Breast epithelium (tissue), 4 donors: ENCODE data around the gene PMPCB. TPM values are rescaled to one million over a fixed set of nuclear protein-coding genes. Genes with fewer than 3 reads are reported as not detected.
A peak's percentile ranks its signal among the peaks of the same experiment; 100 is the strongest.

Source experiments
- DNase-seq, 2 donors: peaks; one replicate each; pipeline ENCODE4 v3.0.0-alpha.2; 2019; ENCODE audit warnings: low spot score in 2 of 2
- H3K27ac ChIP-seq, 2 donors: fragments of 200-600 bp; sonication (generic) in 1 of 2; one replicate each; pipeline ENCODE4 v1.5.1; 2016 to 2019; ENCODE audit warnings: mild to moderate bottlenecking in 1 of 2
- H3K27me3 ChIP-seq, 2 donors: fragments of 200-600 bp; sonication (generic) in 1 of 2; one replicate each; pipeline versions ENCODE4 v1.5.1 to v1.6.0; 2017 to 2019; ENCODE audit warnings: control low read depth in 1 of 2, mild to moderate bottlenecking in 1 of 2
- H3K36me3 ChIP-seq: fragments of 200-600 bp; one replicate; pipeline ENCODE4 v1.5.1; 2019
- H3K4me1 ChIP-seq, 2 donors: fragments of 200-600 bp; sonication (generic); one replicate each; pipeline ENCODE4 v1.5.1; 2016 to 2019; ENCODE audit warnings: control low read depth in 1 of 2
- H3K4me3 ChIP-seq, 3 donors: fragments of 200-600 bp; sonication (generic); 1 replicate in 2 of 3; 2 replicates in 1 of 3; pipeline ENCODE4 v1.5.1; 2016 to 2019; ENCODE audit warnings: mild to moderate bottlenecking in 3 of 3, moderate library complexity in 2 of 3
- H3K9me3 ChIP-seq, 2 donors: fragments of 200-600 bp; sonication (generic) in 1 of 2; one replicate each; pipeline ENCODE4 v1.5.1; 2016 to 2019; ENCODE audit warnings: control low read depth in 1 of 2
- POLR2A ChIP-seq: fragments of 450-650 bp; IDR thresholded peaks from one replicate; pipeline ENCODE4 v1.6.1; 2016; ENCODE audit warnings: antibody characterized with exemption, mild to moderate bottlenecking, moderate library complexity
- POLR2AphosphoS5 ChIP-seq, 3 donors: sonication (generic); formaldehyde crosslinking; IDR thresholded peaks; one replicate each; pipeline ENCODE4 v1.6.1; 2017; ENCODE audit warnings: antibody characterized with exemption in 3 of 3
- intact Hi-C: fragments of 100-400 bp; cut with DNase I; formaldehyde crosslinking; loops from one replicate; pipeline ENCODE4 v1.15.1; 2023; ENCODE audit warnings: low total_unique reads
- total RNA-seq, 3 donors: library from RNA; depleted of rRNA; stranded (reverse); fragments of >200 nt; gene quantifications; one replicate each; pipeline ENCODE4 v1.1.0, GENCODE V29; 2016
- TF ChIP-seq, protein P1 (sequence below), 3 donors: fragments of 450-650 bp; IDR thresholded peaks; one replicate each; pipeline ENCODE4 v1.5.1; 2016 to 2017; ENCODE audit warnings: antibody characterized with exemption in 3 of 3, mild to moderate bottlenecking in 3 of 3, moderate library complexity in 3 of 3

Gene PMPCB
- total RNA-seq, 3 donors from 2014 or later: 44.2 to 63.4 (median 58.4) TPM

DNA sequence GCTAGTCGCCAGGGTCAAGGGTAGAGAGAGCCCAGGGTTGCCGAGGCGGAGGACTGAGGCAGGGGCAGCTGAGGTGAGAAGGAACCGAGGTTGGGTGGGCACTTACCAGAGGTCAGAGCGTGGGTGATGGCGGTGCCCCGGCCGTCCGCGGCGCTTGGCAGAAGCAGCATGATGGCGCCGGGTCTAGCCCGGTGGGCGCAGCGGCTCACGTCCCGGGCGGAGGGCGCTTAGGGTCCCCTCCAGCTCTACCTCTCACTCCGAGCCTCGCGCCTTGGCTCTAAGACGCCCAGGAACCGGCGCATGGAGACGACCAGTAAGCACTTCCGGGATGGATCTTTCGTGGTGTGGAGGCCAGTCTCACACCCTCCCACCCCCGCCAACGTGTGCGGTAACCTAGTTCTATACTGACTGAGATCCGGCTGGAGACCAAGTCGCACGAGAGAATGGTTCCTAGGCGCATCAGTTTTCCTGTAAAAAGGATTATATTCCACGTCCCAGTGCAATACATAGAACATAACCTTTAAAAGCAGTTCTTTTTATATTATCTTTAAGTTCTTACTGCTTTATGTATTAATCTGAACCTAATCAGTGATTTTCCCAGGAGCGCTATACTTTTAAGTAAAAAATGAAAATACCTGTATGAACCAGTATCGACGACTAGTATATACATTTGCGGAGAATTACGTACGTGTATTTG lies 47.4 kb downstream of the PMPCB start, which contains the start of gene DNAJC2:
DNAJC2 (minus strand) TSS at position 315 of the 697 bp plus-strand sequence; CDS start at position 170, 145 bp downstream.
- TF ChIP-seq, protein P1, sequence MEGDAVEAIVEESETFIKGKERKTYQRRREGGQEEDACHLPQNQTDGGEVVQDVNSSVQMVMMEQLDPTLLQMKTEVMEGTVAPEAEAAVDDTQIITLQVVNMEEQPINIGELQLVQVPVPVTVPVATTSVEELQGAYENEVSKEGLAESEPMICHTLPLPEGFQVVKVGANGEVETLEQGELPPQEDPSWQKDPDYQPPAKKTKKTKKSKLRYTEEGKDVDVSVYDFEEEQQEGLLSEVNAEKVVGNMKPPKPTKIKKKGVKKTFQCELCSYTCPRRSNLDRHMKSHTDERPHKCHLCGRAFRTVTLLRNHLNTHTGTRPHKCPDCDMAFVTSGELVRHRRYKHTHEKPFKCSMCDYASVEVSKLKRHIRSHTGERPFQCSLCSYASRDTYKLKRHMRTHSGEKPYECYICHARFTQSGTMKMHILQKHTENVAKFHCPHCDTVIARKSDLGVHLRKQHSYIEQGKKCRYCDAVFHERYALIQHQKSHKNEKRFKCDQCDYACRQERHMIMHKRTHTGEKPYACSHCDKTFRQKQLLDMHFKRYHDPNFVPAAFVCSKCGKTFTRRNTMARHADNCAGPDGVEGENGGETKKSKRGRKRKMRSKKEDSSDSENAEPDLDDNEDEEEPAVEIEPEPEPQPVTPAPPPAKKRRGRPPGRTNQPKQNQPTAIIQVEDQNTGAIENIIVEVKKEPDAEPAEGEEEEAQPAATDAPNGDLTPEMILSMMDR (IDR thresholded peaks at IDR 0.05): no peak
- TF ChIP-seq POLR2AphosphoS5 (IDR thresholded peaks at IDR 0.05): peak; percentile 64 to 92 (median 91)
- peaks cover 5% of the 10 kb centered on the region for H3K36me3 ChIP-seq
- peaks cover 0 to 7% of the 10 kb centered on the region in 2 donors for H3K4me1 ChIP-seq
- peak within 1 kb of the TSS; percentile 90 to 91 for H3K27ac ChIP-seq
- DNase-seq: peak; percentile 81 to 82
- no peaks in the 10 kb centered on the region for H3K9me3 ChIP-seq
- intact Hi-C loops: no loop called here
- H3K27me3 ChIP-seq: no peaks in the 10 kb centered on the region
- H3K4me3 ChIP-seq: peak within 1 kb of the TSS; percentile 95 to 97 (median 96)

- H3K4me1 ChIP-seq: peaks cover 0 to 7% of the 10 kb centered on the region in 2 donors
Measured at GRCh38 chr7:103346396-103346795, 49.2 kb downstream of the PMPCB start.

DNA sequence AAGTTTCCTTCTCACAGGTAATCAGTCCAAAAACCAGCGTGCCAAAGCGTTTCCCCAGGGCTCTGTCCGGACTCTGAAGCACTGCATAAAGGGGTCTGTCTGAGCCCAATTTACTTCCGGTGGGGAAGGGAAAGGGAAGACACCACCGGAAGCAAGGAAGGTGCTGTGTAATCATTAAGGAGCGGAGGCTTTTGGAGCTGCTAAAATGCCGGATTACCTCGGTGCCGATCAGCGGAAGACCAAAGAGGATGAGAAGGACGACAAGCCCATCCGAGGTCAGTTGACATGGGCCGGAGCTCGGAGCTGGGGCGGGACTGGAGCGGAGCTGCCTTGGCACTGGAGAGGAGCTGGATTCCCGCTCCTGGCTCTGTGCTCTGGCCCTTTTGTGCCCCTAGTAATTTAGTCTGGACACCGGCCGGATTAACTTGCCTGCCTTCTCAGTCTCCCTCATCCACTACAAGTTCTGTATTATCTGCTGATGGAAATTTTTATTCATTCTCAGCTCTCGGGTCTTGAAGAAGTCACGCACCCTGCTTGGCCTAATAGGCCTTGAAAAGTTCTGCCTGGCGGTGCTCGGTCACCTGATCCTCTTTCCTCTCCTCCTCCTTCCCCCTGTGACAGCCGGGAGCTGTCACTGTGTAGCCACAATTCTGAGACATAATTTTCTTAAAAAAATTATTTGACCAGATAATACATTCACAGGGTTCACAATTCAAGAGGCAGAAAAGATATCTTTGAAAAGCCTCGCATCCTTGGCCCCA lies 50.5 kb downstream of the PMPCB start, which contains the start of gene PSMC2:
PSMC2 (plus strand) TSS at position 137 of the 761 bp plus-strand sequence; CDS start at position 206, 69 bp downstream.
- DNase-seq: peak; percentile 64 to 65
- TF ChIP-seq POLR2A (no peak), POLR2AphosphoS5 (IDR thresholded peaks at IDR 0.05) (peak; percentile 60 to 91 (median 85))
- H3K9me3 ChIP-seq: no peaks in the 10 kb centered on the region
- H3K27ac ChIP-seq: peak within 1 kb of the TSS; percentile 90 to 92
- intact Hi-C loops: no loop called here
- no peaks in the 10 kb centered on the region for H3K27me3 ChIP-seq
- H3K4me3 ChIP-seq: peak within 1 kb of the TSS; percentile 66 to 78 (median 74)
- peaks cover 0 to 7% of the 10 kb centered on the region in 2 donors for H3K4me1 ChIP-seq
- peaks cover 4% of the 10 kb centered on the region for H3K36me3 ChIP-seq

More at GRCh38 chr7:103346396-103346795, 49.2 kb downstream of the PMPCB start:
- no peak overlapping the region for H3K4me3 ChIP-seq
- H3K9me3 ChIP-seq: no peaks in the 10 kb centered on the region
- H3K27ac ChIP-seq: no peak overlapping the region
- DNase-seq: no peak
- H3K36me3 ChIP-seq: peaks cover 4% of the 10 kb centered on the region
- TF ChIP-seq POLR2AphosphoS5 (IDR thresholded peaks at IDR 0.05): no peak
- TF ChIP-seq, protein P1 (IDR thresholded peaks at IDR 0.05): no peak
- no peak for TF ChIP-seq POLR2A
- H3K27me3 ChIP-seq: no peaks in the 10 kb centered on the region
- intact Hi-C loops: no loop called here

GRCh38 chr7:103348452-103348851 lies 51.2 kb downstream of the PMPCB start:
- H3K4me3 ChIP-seq: peak overlapping the region; percentile 66 to 78 (median 74)
- peaks cover 0 to 7% of the 10 kb centered on the region in 2 donors for H3K4me1 ChIP-seq
- DNase-seq: no peak
- TF ChIP-seq POLR2AphosphoS5 (IDR thresholded peaks at IDR 0.05): no peak
- TF ChIP-seq, protein P1 (IDR thresholded peaks at IDR 0.05): no peak
- TF ChIP-seq POLR2A: no peak
- no peaks in the 10 kb centered on the region for H3K27me3 ChIP-seq
- H3K9me3 ChIP-seq: no peaks in the 10 kb centered on the region
- H3K36me3 ChIP-seq: peaks cover 4% of the 10 kb centered on the region
- intact Hi-C loops: no loop called here
- H3K27ac ChIP-seq: peak overlapping the region in 1 of 2 donors; percentile 92

DNA sequence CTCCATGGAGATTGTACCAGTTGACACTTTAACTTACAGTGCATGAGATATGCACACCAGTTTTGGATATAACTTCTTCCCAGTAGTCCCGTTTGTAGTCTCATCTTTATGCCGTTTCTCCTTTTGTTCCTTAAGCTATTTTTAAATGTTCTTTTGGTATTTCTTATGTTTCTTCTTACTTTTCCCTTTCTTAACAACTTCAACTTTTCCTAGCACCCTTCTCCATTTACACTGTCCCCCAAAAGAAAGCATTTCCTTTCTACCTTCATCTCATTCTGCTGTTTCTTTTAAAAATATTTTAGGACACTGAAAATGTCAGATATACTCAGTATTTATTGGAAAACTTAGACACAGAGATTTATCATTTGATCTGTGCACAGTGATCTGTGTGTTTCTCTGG lies 51.7 kb downstream of the PMPCB start:
- Histone ChIP-seq H3K27ac (no peak overlapping the region), H3K4me1 (peaks cover 0 to 7% of the 10 kb centered on the region in 2 donors), H3K36me3 (peaks cover 4% of the 10 kb centered on the region), H3K9me3 (no peaks in the 10 kb centered on the region), H3K4me3 (peak overlapping the region; percentile 66 to 78 (median 74)), H3K27me3 (no peaks in the 10 kb centered on the region)
- DNase-seq: no peak
- intact Hi-C loops: no loop called here
- TF ChIP-seq POLR2AphosphoS5 (IDR thresholded peaks at IDR 0.05) (no peak), POLR2A (no peak)
- TF ChIP-seq, protein P1 (IDR thresholded peaks at IDR 0.05): no peak
